Ectodermal cell (in vitro differentiated cells): ENCODE results near the gene TIAM1. TPM values are rescaled to one million over a fixed set of nuclear protein-coding genes. Genes with fewer than 3 reads are reported as not detected.

ENCODE experiments used
- H3K27ac ChIP-seq: 2 replicates; pipeline ENCODE4 v1.7.0; 2013; ENCODE audit warnings: mild to moderate bottlenecking, low read depth, low read length; ENCODE audit not compliant: insufficient read depth, poor library complexity, severe bottlenecking
- H3K27me3 ChIP-seq: 2 replicates; pipeline ENCODE4 v1.7.0; 2013; ENCODE audit warnings: mild to moderate bottlenecking, low read length; ENCODE audit not compliant: insufficient read depth, control insufficient read depth, poor library complexity, severe bottlenecking
- H3K36me3 ChIP-seq: one replicate; pipeline ENCODE4 v1.7.0; 2013; ENCODE audit warnings: low read length; ENCODE audit not compliant: control insufficient read depth, insufficient read depth
- H3K4me1 ChIP-seq: one replicate; pipeline ENCODE4 v1.7.0; 2013; ENCODE audit warnings: low read length; ENCODE audit not compliant: control insufficient read depth, insufficient read depth
- H3K4me3 ChIP-seq: 2 replicates; pipeline ENCODE4 v1.7.0; 2013; ENCODE audit warnings: low read depth, low read length, control low read depth; ENCODE audit not compliant: insufficient read depth
- H3K9me3 ChIP-seq: 2 replicates; pipeline ENCODE4 v1.7.0; 2013; ENCODE audit warnings: mild to moderate bottlenecking, low read length, moderate library complexity; ENCODE audit not compliant: control insufficient read depth
- WGBS, 2 experiments: methylation state at CpG; one replicate each; pipeline ENCODE4 v1.1.7; 2013; ENCODE audit warnings: missing lambda C conversion rate in 2 of 2; 5-methylcytosine and 5-hydroxymethylcytosine counted together
- polyA plus RNA-seq, 4 experiments: library from polyadenylated mRNA; stranded (reverse); fragments of 50-300 nt; gene quantifications; one replicate each; pipeline ENCODE4 v1.2.3, GENCODE V29; 2013

TIAM1 gene, protein sequence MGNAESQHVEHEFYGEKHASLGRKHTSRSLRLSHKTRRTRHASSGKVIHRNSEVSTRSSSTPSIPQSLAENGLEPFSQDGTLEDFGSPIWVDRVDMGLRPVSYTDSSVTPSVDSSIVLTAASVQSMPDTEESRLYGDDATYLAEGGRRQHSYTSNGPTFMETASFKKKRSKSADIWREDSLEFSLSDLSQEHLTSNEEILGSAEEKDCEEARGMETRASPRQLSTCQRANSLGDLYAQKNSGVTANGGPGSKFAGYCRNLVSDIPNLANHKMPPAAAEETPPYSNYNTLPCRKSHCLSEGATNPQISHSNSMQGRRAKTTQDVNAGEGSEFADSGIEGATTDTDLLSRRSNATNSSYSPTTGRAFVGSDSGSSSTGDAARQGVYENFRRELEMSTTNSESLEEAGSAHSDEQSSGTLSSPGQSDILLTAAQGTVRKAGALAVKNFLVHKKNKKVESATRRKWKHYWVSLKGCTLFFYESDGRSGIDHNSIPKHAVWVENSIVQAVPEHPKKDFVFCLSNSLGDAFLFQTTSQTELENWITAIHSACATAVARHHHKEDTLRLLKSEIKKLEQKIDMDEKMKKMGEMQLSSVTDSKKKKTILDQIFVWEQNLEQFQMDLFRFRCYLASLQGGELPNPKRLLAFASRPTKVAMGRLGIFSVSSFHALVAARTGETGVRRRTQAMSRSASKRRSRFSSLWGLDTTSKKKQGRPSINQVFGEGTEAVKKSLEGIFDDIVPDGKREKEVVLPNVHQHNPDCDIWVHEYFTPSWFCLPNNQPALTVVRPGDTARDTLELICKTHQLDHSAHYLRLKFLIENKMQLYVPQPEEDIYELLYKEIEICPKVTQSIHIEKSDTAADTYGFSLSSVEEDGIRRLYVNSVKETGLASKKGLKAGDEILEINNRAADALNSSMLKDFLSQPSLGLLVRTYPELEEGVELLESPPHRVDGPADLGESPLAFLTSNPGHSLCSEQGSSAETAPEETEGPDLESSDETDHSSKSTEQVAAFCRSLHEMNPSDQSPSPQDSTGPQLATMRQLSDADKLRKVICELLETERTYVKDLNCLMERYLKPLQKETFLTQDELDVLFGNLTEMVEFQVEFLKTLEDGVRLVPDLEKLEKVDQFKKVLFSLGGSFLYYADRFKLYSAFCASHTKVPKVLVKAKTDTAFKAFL (N-terminal part only)
- 68.2 TPM for polyA plus RNA-seq (2013, experiment 1 of 4)
- 62.5 TPM for polyA plus RNA-seq (2013, experiment 2 of 4)
- polyA plus RNA-seq (2013, experiment 3 of 4) = 37.0 TPM
- polyA plus RNA-seq (2013, experiment 4 of 4) = 41.7 TPM

DNA sequence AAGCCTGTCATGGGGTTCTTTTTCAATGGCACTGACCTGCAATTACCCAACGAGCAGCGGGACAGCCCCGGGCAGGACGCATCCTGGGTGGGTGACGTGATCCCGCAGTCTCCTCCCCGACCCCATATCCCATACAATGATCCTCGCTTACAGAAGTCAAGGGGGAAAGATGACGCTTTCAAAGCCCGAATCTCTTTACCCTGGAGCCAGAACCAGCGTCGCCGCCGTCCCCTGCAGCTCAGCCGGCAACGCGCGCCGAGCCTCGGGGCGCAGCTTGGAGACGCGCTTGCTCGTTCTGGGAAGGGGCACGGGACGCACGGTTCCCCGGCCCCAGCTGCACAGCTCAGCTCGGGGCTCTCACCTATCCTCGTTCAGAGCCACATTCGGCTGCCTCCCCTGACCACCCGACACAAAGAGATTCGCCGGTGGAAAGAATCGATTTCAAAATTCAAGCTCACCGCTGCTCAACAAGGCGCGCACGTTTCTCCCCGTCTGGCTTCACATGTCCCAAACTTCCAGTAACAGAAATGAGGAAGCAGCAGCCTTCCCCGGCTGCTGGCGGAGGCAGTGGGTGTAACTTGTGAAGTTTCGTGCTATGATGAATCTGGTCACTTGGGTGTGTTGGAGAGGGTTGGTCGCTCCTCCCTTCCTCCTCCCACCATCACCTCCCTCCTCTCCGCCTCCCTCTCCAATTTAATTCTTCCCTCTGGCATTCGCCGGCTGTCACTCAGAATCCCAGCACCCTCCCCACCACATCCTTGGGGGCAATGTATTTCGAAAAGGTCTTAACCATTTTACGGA, at the start of gene TIAM1:
TIAM1 (minus strand) TSS at position 582 of the 801 bp plus-strand sequence. CDS start 77,289 bp downstream, outside the sequence.
- Histone ChIP-seq H3K27me3 (peaks cover 9% of the 10 kb centered on the region), H3K36me3 (no peaks in the 10 kb centered on the region), H3K9me3 (no peaks in the 10 kb centered on the region), H3K4me1 (peaks cover 9% of the 10 kb centered on the region), H3K4me3 (peak within 1 kb of the TSS; percentile 59), H3K27ac (peak within 1 kb of the TSS; percentile 81)
- 1% methylated on average over 47 of the region's 49 CpGs for WGBS, 2 experiments

DNA sequence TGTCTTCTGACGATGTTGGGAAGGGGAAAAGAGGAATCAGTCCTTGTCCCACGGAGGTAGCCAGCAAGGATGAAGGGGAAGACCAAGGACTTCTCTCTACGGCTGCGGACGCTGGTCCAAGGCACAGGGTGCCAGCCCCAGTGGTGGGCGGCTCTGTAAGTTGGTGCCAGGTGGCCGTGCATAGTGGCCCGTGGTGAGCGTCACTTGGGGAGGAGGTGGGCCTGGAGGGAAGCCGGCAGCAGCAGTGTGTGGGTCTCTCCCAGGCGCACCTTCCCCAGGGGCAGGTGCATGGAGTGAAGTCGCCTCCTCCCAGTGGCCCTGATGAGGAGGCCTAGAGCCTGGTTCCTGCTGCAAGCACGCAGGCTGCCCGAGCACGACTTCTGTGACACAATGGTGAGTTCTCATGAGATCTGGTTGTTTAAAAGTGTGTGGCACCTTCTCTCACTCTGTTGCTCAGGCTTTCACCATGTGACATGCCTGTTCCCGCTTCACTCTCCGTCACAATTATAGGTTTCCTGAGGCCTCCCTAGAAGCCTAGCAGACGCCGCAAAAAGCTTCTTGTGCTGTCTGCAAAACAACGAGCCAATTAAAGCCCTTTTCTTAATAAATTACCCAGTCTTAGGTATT, 43.6 kb upstream of the TIAM1 start:
- Histone ChIP-seq H3K4me3 (no peak overlapping the region), H3K27me3 (no peaks in the 10 kb centered on the region), H3K27ac (no peak overlapping the region), H3K9me3 (no peaks in the 10 kb centered on the region), H3K4me1 (no peaks in the 10 kb centered on the region), H3K36me3 (no peaks in the 10 kb centered on the region)
- WGBS, 2 experiments = 90% methylated on average over 20 of the region's 20 CpGs

DNA sequence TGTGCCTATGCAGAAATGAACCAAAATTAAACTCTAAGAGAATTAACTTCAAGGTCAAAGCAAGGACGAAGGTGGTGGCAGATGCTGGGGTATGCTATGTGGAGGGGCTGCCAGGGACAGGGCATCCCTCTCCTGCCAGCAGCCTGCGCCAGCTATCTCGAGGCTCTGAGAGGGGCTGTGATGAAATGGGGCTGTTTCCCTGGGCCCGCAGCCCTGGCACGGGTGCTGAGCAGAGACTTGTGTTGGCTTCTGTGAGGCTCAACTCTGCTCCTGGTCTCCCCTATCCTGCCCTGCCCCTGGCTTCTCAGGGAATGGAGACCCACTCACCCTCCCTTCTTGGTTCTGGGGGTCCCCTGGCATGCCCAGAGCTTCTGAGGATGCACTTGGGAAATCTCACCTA, 41.9 kb upstream of the TIAM1 start:
- Histone ChIP-seq H3K27me3 (no peaks in the 10 kb centered on the region), H3K36me3 (no peaks in the 10 kb centered on the region), H3K4me1 (no peaks in the 10 kb centered on the region), H3K4me3 (no peak overlapping the region), H3K9me3 (no peaks in the 10 kb centered on the region), H3K27ac (no peak overlapping the region)
- WGBS, 2 experiments = 94 to 95% methylated on average over 5 of the region's 5 CpGs

GRCh38 chr21:31383770-31384169, 39.7 kb upstream of the TIAM1 start:
- 95 to 96% methylated on average over 7 of the region's 8 CpGs for WGBS, 2 experiments
- H3K36me3 ChIP-seq = no peaks in the 10 kb centered on the region
- no peaks in the 10 kb centered on the region for H3K27me3 ChIP-seq
- no peaks in the 10 kb centered on the region for H3K9me3 ChIP-seq
- H3K4me1 ChIP-seq = no peaks in the 10 kb centered on the region
- H3K27ac ChIP-seq = no peak overlapping the region
- no peak overlapping the region for H3K4me3 ChIP-seq

DNA sequence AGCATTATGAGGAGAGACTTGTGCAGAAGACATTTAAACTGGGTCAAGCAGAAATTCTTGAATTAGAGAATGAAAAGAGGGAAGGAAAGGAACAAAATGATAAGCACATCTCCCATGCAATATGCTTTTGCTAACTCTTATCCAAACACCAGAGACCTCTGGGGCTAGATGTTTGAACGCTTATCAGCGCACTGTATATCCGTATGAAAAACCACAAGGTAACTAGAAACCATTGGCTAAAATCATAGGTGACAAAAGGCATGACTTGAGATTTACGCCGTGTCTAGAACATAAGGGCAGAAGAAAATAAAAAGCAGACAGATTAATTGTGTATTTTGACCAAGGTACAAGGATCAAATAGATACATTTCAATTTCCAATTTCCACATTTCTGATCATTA, 38.0 kb upstream of the TIAM1 start:
- 91 to 98% methylated on average over 5 of the region's 5 CpGs for WGBS, 2 experiments
- Histone ChIP-seq H3K9me3 (no peaks in the 10 kb centered on the region), H3K4me3 (no peak overlapping the region)

DNA sequence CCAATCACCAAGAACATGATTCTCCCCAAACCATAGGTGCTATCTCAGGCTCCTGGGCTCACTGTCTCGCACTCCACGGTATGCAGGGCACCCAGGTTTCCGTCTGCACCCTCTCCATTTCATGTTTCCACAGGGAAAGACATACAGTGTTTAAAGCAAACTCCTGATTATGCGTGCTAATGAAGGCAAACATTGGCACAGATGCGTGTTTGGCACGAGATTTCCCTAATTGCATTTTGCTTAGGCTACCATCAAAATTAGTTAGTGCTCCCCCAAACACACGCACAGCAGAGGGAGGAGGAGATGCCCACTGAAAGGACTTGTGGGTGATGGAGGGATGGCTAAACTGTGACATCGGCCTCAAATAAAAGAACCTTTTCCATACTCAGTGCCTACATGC, 32.2 kb upstream of the TIAM1 start:
- WGBS, 2 experiments = 96% methylated on average over 7 to 8 of the region's 8 CpGs
- Histone ChIP-seq H3K36me3 (no peaks in the 10 kb centered on the region), H3K27ac (no peak overlapping the region), H3K9me3 (no peaks in the 10 kb centered on the region), H3K4me3 (no peak overlapping the region), H3K4me1 (peaks cover 7% of the 10 kb centered on the region), H3K27me3 (no peaks in the 10 kb centered on the region)

More for the DNA sequence above, 38.0 kb upstream of the TIAM1 start:
- Histone ChIP-seq H3K27me3 (no peaks in the 10 kb centered on the region), H3K36me3 (no peaks in the 10 kb centered on the region), H3K27ac (no peak overlapping the region), H3K4me1 (no peaks in the 10 kb centered on the region)

DNA sequence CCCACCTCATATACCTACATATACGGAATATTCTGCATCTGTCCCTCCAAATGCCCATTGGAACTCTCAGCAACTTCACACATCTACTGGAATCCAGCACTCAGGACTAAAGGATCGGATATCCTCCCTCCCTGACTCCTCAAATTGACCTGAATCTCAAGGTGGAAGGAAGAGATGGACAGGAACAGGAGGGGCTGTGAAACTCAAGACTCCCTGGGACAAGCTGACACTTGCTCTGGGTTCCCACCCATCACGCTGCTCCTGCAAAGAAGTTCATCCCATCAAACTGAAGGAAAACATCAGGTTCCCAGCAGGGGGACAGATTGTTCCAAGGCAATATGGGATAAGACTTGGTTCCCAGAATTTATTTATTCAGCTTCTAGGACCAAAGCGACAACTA, 30.3 kb upstream of the TIAM1 start:
- Histone ChIP-seq H3K4me1 (peaks cover 7% of the 10 kb centered on the region), H3K4me3 (no peak overlapping the region), H3K27me3 (no peaks in the 10 kb centered on the region), H3K27ac (no peak overlapping the region), H3K36me3 (no peaks in the 10 kb centered on the region), H3K9me3 (no peaks in the 10 kb centered on the region)
- WGBS, 2 experiments = 72 to 78% methylated on average over 3 of the region's 4 CpGs

DNA sequence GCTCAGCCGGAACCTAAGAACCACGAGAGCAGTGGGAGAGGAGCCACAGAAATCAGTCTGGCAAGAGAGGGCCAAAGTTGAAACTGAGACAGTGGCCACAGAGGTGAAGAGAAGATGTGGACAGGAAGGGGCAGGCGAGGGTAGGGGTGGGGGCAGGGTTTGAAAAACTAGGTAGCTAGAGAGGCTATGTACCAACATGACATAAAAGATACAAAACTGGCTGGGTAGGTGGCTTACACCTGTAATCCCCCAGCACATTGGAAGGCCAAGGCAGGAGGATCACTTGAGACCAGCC, 28.4 kb upstream of the TIAM1 start:
- Histone ChIP-seq H3K27me3 (no peaks in the 10 kb centered on the region), H3K4me1 (peaks cover 7% of the 10 kb centered on the region), H3K36me3 (no peaks in the 10 kb centered on the region), H3K4me3 (no peak overlapping the region), H3K9me3 (no peaks in the 10 kb centered on the region), H3K27ac (no peak overlapping the region)
- 95 to 96% methylated on average over 3 of the region's 3 CpGs for WGBS, 2 experiments

GRCh38 chr21:31371715-31372470, 27.8 kb upstream of the TIAM1 start:
- WGBS, 2 experiments = 91 to 96% methylated on average over 6 of the region's 6 CpGs
- H3K27ac ChIP-seq = no peak overlapping the region

More at GRCh38 chr21:31371715-31372470, 27.8 kb upstream of the TIAM1 start:
- no peaks in the 10 kb centered on the region for H3K9me3 ChIP-seq
- peaks cover 7% of the 10 kb centered on the region for H3K4me1 ChIP-seq
- no peak overlapping the region for H3K4me3 ChIP-seq
- no peaks in the 10 kb centered on the region for H3K27me3 ChIP-seq
- no peaks in the 10 kb centered on the region for H3K36me3 ChIP-seq
